HEK293 (cell line): Measurements from ENCODE around the gene PLEKHG4.
A peak's percentile ranks its signal among the peaks of the same experiment; 100 is the strongest.

Experiments
- CTCF ChIA-PET: fragments of 350-600 bp; formaldehyde crosslinking; extraction: SDS; loops from one replicate; lab custom pipeline; 2021; ENCODE audit warnings: antibody characterized with exemption; lab: Yijun Ruan, JAX
- POLR2A ChIA-PET: fragments of 300-600 bp; formaldehyde crosslinking; extraction: SDS; loops from one replicate; lab custom pipeline; 2020; ENCODE audit warnings: antibody characterized with exemption, inconsistent platforms; lab: Yijun Ruan, JAX
- H3K27ac ChIP-seq: fragments of 200-500 bp; sonication (Bioruptor generic); 2 replicates; pipeline ENCODE4 v1.5.1; 2014; ENCODE audit warnings: low read depth, low read length, control low read depth, inconsistent platforms; ENCODE audit errors: extremely low read depth
- H3K36me3 ChIP-seq, 2 experiments: fragments of 200-500 bp in 1 of 2; sonication (Bioruptor generic) in 1 of 2; 1 replicate in 1 of 2; 2 replicates in 1 of 2; pipeline ENCODE4 v1.5.1; 2014 to 2017; ENCODE audit warnings: inconsistent platforms in 2 of 2, low read length in 2 of 2; ENCODE audit not compliant: control insufficient read depth in 2 of 2, insufficient read depth in 1 of 2
- H3K4me1 ChIP-seq: fragments of 200-500 bp; sonication (Bioruptor generic); 2 replicates; pipeline ENCODE4 v1.5.1; 2014; ENCODE audit warnings: mild to moderate bottlenecking, low read length, inconsistent platforms; ENCODE audit not compliant: control insufficient read depth, insufficient read depth
- H3K4me3 ChIP-seq: 2 replicates; pipeline ENCODE4 v1.5.1; 2011; ENCODE audit warnings: low read depth, mild to moderate bottlenecking, control low read depth, low read length, moderate library complexity
- H3K9me3 ChIP-seq: fragments of 200-500 bp; sonication (Bioruptor generic); 2 replicates; pipeline ENCODE4 v1.5.1; 2014; ENCODE audit warnings: low read depth, low read length, inconsistent platforms; ENCODE audit not compliant: control insufficient read depth, insufficient read depth
- BCL11A ChIP-seq: fragments of 450-650 bp; formaldehyde crosslinking; IDR thresholded peaks from 2 replicates; pipeline ENCODE4 v1.5.1; 2016; ENCODE audit warnings: low read depth, missing biosample characterization, missing genetic modification characterization
- FEZF1 ChIP-seq: fragments of 450-650 bp; formaldehyde crosslinking; IDR thresholded peaks from 2 replicates; pipeline ENCODE4 v1.5.1; 2016; ENCODE audit warnings: missing biosample characterization, missing genetic modification characterization
- PRDM1 ChIP-seq: fragments of 450-650 bp; formaldehyde crosslinking; IDR thresholded peaks from 2 replicates; pipeline ENCODE4; 2016; ENCODE audit warnings: missing biosample characterization, missing genetic modification characterization
- SALL2 ChIP-seq: fragments of 450-650 bp; formaldehyde crosslinking; IDR thresholded peaks from 2 replicates; pipeline ENCODE4 v1.5.0; 2017; ENCODE audit warnings: missing biosample characterization, mild to moderate bottlenecking, missing genetic modification characterization, borderline replicate concordance
- SCRT2 ChIP-seq: fragments of 450-650 bp; formaldehyde crosslinking; IDR thresholded peaks from 2 replicates; pipeline ENCODE4 v1.5.1; 2016; ENCODE audit warnings: missing biosample characterization, missing genetic modification characterization
- SETDB1 ChIP-seq: IDR thresholded peaks from one replicate; pipeline ENCODE4 v1.6.1; 2017; ENCODE audit warnings: mild to moderate bottlenecking, low read length, moderate library complexity, mixed read lengths; ENCODE audit not compliant: insufficient read length
- SP7 ChIP-seq: fragments of 450-650 bp; formaldehyde crosslinking; IDR thresholded peaks from 2 replicates; pipeline ENCODE4 v1.5.1; 2016; ENCODE audit warnings: missing biosample characterization, missing genetic modification characterization
- WT1 ChIP-seq: fragments of 450-650 bp; formaldehyde crosslinking; IDR thresholded peaks from 2 replicates; pipeline ENCODE4 v1.5.1; 2016; ENCODE audit warnings: missing biosample characterization, missing genetic modification characterization
- ZEB2 ChIP-seq: fragments of 450-650 bp; formaldehyde crosslinking; IDR thresholded peaks from 2 replicates; pipeline ENCODE4 v1.5.1; 2016; ENCODE audit warnings: missing biosample characterization, missing genetic modification characterization
- ZFP69B ChIP-seq: fragments of 450-650 bp; formaldehyde crosslinking; IDR thresholded peaks from 2 replicates; pipeline ENCODE4 v1.5.1; 2016; ENCODE audit warnings: missing biosample characterization, missing genetic modification characterization
- ZNF114 ChIP-seq: fragments of 450-650 bp; formaldehyde crosslinking; IDR thresholded peaks from 2 replicates; pipeline ENCODE4 v1.5.0; 2017; ENCODE audit warnings: missing biosample characterization, missing genetic modification characterization
- ZNF184 ChIP-seq: fragments of 450-650 bp; IDR thresholded peaks from 2 replicates; pipeline ENCODE4 v1.5.1; 2018; ENCODE audit warnings: missing biosample characterization, mild to moderate bottlenecking, missing genetic modification characterization
- ZNF214 ChIP-seq: fragments of 450-650 bp; formaldehyde crosslinking; IDR thresholded peaks from 2 replicates; pipeline ENCODE4 v1.5.1; 2017; ENCODE audit warnings: missing biosample characterization, mild to moderate bottlenecking, missing genetic modification characterization, borderline replicate concordance
- ZNF335 ChIP-seq: fragments of 450-650 bp; formaldehyde crosslinking; conservative IDR thresholded peaks from 2 replicates; pipeline ENCODE4 v1.5.1; 2016; ENCODE audit warnings: missing biosample characterization, missing genetic modification characterization
- ZNF449 ChIP-seq: fragments of 450-650 bp; formaldehyde crosslinking; IDR thresholded peaks from 2 replicates; pipeline ENCODE4 v1.5.1; 2017; ENCODE audit warnings: missing biosample characterization, mild to moderate bottlenecking, missing genetic modification characterization, moderate library complexity
- ZNF514 ChIP-seq: fragments of 450-650 bp; formaldehyde crosslinking; IDR thresholded peaks from 2 replicates; pipeline ENCODE4 v1.5.1; 2016; ENCODE audit warnings: missing biosample characterization, missing genetic modification characterization
- ZNF560 ChIP-seq: fragments of 450-650 bp; formaldehyde crosslinking; IDR thresholded peaks from 2 replicates; pipeline ENCODE4 v1.5.1; 2017; ENCODE audit warnings: missing biosample characterization, missing genetic modification characterization, borderline replicate concordance
- ZNF624 ChIP-seq: fragments of 450-650 bp; formaldehyde crosslinking; IDR thresholded peaks from 2 replicates; pipeline ENCODE4 v1.5.1; 2017; ENCODE audit warnings: missing biosample characterization, missing genetic modification characterization
- ZNF639 ChIP-seq: fragments of 450-650 bp; formaldehyde crosslinking; IDR thresholded peaks from 2 replicates; pipeline ENCODE4 v1.5.1; 2016; ENCODE audit warnings: missing biosample characterization, missing genetic modification characterization
- ZNF785 ChIP-seq: fragments of 450-650 bp; formaldehyde crosslinking; IDR thresholded peaks from 2 replicates; pipeline ENCODE4 v1.5.1; 2016; ENCODE audit warnings: missing biosample characterization, missing genetic modification characterization
- TF ChIP-seq, protein P1 (sequence below): fragments of 450-650 bp; formaldehyde crosslinking; IDR thresholded peaks from 2 replicates; pipeline ENCODE4 v1.5.0; 2017; ENCODE audit warnings: missing biosample characterization, missing genetic modification characterization, borderline replicate concordance

The PLEKHG4 gene

DNA sequence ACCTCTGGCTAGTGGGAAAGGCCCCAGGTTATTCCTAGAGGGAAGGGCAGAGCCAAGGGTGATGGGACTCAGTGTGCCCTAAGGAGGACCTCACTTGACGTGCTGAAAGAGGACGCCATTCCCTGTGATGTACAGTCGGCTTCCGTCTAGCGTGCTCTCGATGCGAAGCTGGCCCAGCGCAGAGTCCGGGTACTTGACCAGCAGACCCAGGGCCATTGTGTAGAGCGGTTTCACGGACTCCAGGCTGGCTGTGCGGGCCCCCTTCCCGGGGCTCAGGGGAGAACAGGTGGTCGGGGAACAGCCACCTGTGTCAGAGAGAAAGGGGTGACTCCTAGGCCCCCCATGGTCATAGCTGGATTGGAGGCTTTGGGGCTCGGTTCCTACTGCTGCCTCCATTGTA, 19.9 kb downstream of the PLEKHG4 start (continued):
- TF ChIP-seq ZNF449 (no peak), PRDM1 (tag by site-specific recombination) (no peak), FEZF1 (tag by site-specific recombination) (no peak), SETDB1 (no peak), ZNF114 (tag by site-specific recombination) (no peak), ZNF335 (tag by site-specific recombination) (no peak)

GRCh38 chr16:67301080-67301782, 21.9 kb downstream of the PLEKHG4 start:
- POLR2A ChIA-PET, result no interaction called here
- CTCF ChIA-PET, result no interaction called here
- peak; percentile 87 for TF ChIP-seq ZNF449
- TF ChIP-seq ZNF114 (tag by site-specific recombination), result no peak
- Histone ChIP-seq H3K4me1 (no peaks in the 10 kb centered on the region), H3K4me3 (no peak overlapping the region), H3K36me3 (no peaks in the 10 kb centered on the region), H3K9me3 (no peaks in the 10 kb centered on the region), H3K27ac (no peak overlapping the region)

- Histone ChIP-seq H3K4me3 (no peak overlapping the region), H3K36me3 (no peaks in the 10 kb centered on the region), H3K4me1 (no peaks in the 10 kb centered on the region), H3K9me3 (no peaks in the 10 kb centered on the region), H3K27ac (no peak overlapping the region)
- ChIA-PET CTCF (interaction anchor here (0.6 to 1.1 kb wide), 2 partner anchors 13 to 18 kb away, joined by 3 to 4 read pairs; no protein-coding TSS in a partner anchor), POLR2A (no interaction called here)
- TF ChIP-seq ZNF560 (tag by site-specific recombination) (no peak), ZNF785 (tag by site-specific recombination) (no peak), ZNF514 (tag by site-specific recombination) (no peak), SCRT2 (tag by site-specific recombination) (no peak), WT1 (tag by site-specific recombination) (no peak), ZNF214 (tag by site-specific recombination) (no peak), ZEB2 (tag by site-specific recombination) (no peak), SALL2 (no peak), ZFP69B (tag by site-specific recombination) (no peak), ZNF624 (tag by site-specific recombination) (no peak), ZNF184 (tag by site-specific recombination) (no peak), ZNF639 (tag by site-specific recombination) (no peak), BCL11A (tag by site-specific recombination) (no peak), SP7 (tag by site-specific recombination) (no peak)
- TF ChIP-seq, protein P1, sequence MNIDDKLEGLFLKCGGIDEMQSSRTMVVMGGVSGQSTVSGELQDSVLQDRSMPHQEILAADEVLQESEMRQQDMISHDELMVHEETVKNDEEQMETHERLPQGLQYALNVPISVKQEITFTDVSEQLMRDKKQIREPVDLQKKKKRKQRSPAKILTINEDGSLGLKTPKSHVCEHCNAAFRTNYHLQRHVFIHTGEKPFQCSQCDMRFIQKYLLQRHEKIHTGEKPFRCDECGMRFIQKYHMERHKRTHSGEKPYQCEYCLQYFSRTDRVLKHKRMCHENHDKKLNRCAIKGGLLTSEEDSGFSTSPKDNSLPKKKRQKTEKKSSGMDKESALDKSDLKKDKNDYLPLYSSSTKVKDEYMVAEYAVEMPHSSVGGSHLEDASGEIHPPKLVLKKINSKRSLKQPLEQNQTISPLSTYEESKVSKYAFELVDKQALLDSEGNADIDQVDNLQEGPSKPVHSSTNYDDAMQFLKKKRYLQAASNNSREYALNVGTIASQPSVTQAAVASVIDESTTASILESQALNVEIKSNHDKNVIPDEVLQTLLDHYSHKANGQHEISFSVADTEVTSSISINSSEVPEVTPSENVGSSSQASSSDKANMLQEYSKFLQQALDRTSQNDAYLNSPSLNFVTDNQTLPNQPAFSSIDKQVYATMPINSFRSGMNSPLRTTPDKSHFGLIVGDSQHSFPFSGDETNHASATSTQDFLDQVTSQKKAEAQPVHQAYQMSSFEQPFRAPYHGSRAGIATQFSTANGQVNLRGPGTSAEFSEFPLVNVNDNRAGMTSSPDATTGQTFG, result no peak
These were observed 22.7 kb downstream of the PLEKHG4 start for GRCh38 chr16:67302076-67302475.
